GM06990 (cell line): Measurements from ENCODE around the gene ARAP2.

ENCODE experiments used
- DNase-seq: peaks from one replicate; pipeline ENCODE4 v3.0.0-alpha.2; 2011; ENCODE audit not compliant: insufficient read length; ENCODE audit errors: extremely low read depth
- H3K27me3 ChIP-seq: replicated peaks from 2 replicates; pipeline ENCODE4 v1.6.0; 2011; ENCODE audit warnings: low read length; ENCODE audit not compliant: control insufficient read depth, insufficient read depth
- H3K36me3 ChIP-seq: 2 replicates; pipeline ENCODE4 v1.5.1; 2011; ENCODE audit warnings: low read length; ENCODE audit not compliant: control insufficient read depth, insufficient read depth
- H3K4me3 ChIP-seq: replicated peaks from 2 replicates; pipeline ENCODE4 v1.5.1; 2011; ENCODE audit warnings: low read depth, mild to moderate bottlenecking, control low read depth, low read length
- CTCF ChIP-seq: IDR thresholded peaks from 2 replicates; pipeline ENCODE4 v1.5.1; 2011; ENCODE audit warnings: low read length, control low read depth, mild to moderate bottlenecking, inconsistent platforms; ENCODE audit not compliant: insufficient read depth, poor library complexity, severe bottlenecking

The ARAP2 gene

DNA sequence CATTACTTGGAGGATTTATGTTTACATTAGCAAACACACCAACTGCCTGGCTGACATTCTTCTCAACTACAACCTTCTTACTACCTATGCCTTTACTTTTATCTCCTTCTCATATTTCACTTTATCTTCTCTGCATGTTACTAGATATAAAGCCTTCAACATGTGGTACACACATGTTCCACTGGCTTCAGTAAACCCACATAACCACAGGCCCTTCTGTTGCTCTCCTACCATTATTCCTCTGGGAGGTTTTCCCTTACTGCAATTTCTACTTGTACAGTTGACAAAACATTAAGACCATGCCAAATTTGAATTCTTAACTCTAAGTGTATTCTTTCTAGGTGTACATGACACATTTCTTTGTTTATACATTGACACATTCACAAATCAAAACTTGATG lies 133.1 kb downstream of the ARAP2 start:
- H3K4me3 ChIP-seq: no peak overlapping the region
- no peak for DNase-seq

GRCh38 chr4:36099509-36099908 lies 144.8 kb downstream of the ARAP2 start:
- no peak for DNase-seq
- Histone ChIP-seq H3K4me3 (no peak overlapping the region), H3K36me3 (no peaks in the 10 kb centered on the region; the same call in none of the 2 replicates), H3K27me3 (no peaks in the 10 kb centered on the region)
- TF ChIP-seq CTCF: no peak

More for the DNA sequence above, 133.1 kb downstream of the ARAP2 start:
- H3K27me3 ChIP-seq: no peaks in the 10 kb centered on the region
- no peaks in the 10 kb centered on the region; the same call in 1 of the 2 replicates for H3K36me3 ChIP-seq
- no peak for TF ChIP-seq CTCF

GRCh38 chr4:36094995-36095394 lies 149.3 kb downstream of the ARAP2 start:
- Histone ChIP-seq H3K27me3 (no peaks in the 10 kb centered on the region), H3K4me3 (no peak overlapping the region), H3K36me3 (no peaks in the 10 kb centered on the region; the same call in none of the 2 replicates)
- no peak for TF ChIP-seq CTCF
- DNase-seq: no peak

DNA sequence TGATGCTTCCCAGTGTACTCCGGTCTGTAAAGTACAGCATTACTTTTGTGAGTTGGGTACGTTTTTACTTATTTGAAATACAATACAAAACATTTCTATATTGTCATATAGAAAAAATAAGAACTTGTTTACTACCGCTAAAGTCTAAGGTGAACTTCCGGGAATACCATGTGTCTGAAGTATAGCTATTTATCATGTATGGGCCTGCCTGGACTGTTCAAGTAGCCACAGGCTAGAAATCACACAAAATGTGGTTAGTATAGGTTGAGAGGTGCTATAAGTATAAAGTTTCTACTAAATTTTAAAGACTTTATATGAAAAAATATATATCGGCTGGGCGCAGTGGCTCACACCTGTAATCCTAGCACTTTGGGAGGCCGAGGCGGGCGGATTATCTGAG lies 152.3 kb downstream of the ARAP2 start:
- TF ChIP-seq CTCF: no peak
- Histone ChIP-seq H3K27me3 (no peaks in the 10 kb centered on the region), H3K4me3 (no peak overlapping the region), H3K36me3 (peaks cover 2% of the 10 kb centered on the region; the same call in 1 of the 2 replicates)
- no peak for DNase-seq

DNA sequence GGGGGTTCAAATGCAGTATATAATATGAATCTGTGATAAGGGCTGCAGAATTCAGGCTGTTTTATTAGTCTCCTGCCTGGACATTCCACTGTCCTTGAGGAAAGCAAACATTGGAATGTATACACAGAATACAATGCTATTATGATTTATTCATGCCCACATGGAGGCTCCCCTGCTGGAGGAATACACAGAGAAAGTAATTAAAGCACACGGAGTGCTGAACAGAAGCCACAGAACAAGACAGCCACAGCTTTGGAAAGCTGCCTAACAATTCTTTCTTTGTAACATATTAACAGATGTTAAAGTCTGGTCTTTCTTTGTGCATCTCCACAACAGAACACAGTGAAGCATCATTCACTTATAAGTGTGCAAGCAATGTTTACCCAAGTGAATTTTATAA lies 155.8 kb downstream of the ARAP2 start:
- no peak for TF ChIP-seq CTCF
- no peak for DNase-seq
- H3K4me3 ChIP-seq: no peak overlapping the region
- H3K27me3 ChIP-seq: no peaks in the 10 kb centered on the region
- H3K36me3 ChIP-seq: peaks cover 2% of the 10 kb centered on the region; the same call in 1 of the 2 replicates

DNA sequence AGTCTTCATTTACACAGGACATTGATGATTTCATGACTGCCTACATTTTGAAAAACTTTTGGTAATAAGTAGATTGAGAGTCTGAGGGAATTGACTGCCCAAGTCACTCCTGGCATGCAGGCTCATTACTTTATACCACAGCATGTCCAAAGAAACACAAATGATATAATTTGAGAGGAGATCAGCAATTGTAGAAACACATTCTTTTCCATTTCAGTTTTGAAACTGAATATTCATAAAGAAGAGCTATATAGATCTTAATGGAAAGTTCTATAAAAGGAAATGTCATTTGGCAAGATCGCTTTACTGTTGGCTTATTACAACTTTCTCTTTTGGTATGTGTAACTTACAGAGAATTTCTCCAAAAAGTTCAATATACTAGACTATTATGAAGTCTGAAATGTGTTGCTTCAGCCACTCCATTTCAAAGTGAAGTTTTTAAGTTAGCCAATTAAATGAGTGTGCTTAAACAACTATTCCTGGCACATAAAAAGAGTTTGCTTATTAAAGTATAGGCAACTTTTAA lies 158.0 kb downstream of the ARAP2 start:
- Histone ChIP-seq H3K36me3 (peaks cover 2% of the 10 kb centered on the region; the same call in 1 of the 2 replicates), H3K4me3 (no peak overlapping the region), H3K27me3 (no peaks in the 10 kb centered on the region)
- no peak for DNase-seq
- TF ChIP-seq CTCF: no peak
